Right kidney (tissue), 9 donors: Measurements from ENCODE around the gene ZSCAN10.
"Not testable (repeated sequence)": the region's sequence is repeated elsewhere in the genome, so short reads cannot be mapped to it uniquely, and the experiment has no call there.

Source experiments
- DNase-seq: peaks from one replicate; pipeline ENCODE4 v3.0.0-alpha.2; 2016
- long read RNA-seq, 8 donors: transcript quantifications; one replicate each; lab custom pipeline, GENCODE V29; 2026

The ZSCAN10 gene
- long read RNA-seq, donor 1, result 0 reads
- long read RNA-seq, donor 2, result 0 reads
- long read RNA-seq, donor 3, result 0 reads
- long read RNA-seq, donor 4, result 0 reads
- long read RNA-seq, donor 5, result 0 reads
- long read RNA-seq, donor 6, result 0 reads
- long read RNA-seq, donor 7, result 0 reads
- long read RNA-seq, donor 8, result 0 reads

- peak; percentile 31 for DNase-seq
Observed at GRCh38 chr16:3098459-3099394, at the start of gene ZSCAN10. TSS of gene ZSCAN10 (minus strand) at chr16:3099294. CDS start at chr16:3092937, 6,357 bp downstream.

- DNase-seq, result no peak
Observed at GRCh38 chr16:3148256-3149192, 49.4 kb upstream of the ZSCAN10 start.

GRCh38 chr16:3147757-3148104 is 48.6 kb upstream of the ZSCAN10 start:
- DNase-seq, result no peak

GRCh38 chr16:3147046-3147756 is 48.1 kb upstream of the ZSCAN10 start:
- no peak for DNase-seq

- DNase-seq, result no peak
Observed at GRCh38 chr16:3145660-3146059, 46.6 kb upstream of the ZSCAN10 start.

GRCh38 chr16:3145151-3145550 is 46.1 kb upstream of the ZSCAN10 start:
- DNase-seq, result no peak

- no peak for DNase-seq
Observed at GRCh38 chr16:3144321-3144983, 45.4 kb upstream of the ZSCAN10 start.

GRCh38 chr16:3143598-3144320 is 44.7 kb upstream of the ZSCAN10 start:
- DNase-seq, result no peak

- DNase-seq, result no peak
Observed at GRCh38 chr16:3143189-3143588, 44.1 kb upstream of the ZSCAN10 start.

- no peak for DNase-seq
Observed at GRCh38 chr16:3142770-3143169, 43.7 kb upstream of the ZSCAN10 start.

GRCh38 chr16:3142327-3142726 is 43.2 kb upstream of the ZSCAN10 start:
- DNase-seq, result no peak

GRCh38 chr16:3141781-3142311 is 42.8 kb upstream of the ZSCAN10 start:
- no peak for DNase-seq

GRCh38 chr16:3140603-3141427 is 41.7 kb upstream of the ZSCAN10 start:
- no peak for DNase-seq

- not testable (repeated sequence) for DNase-seq
Observed at GRCh38 chr16:3139561-3139960, 40.5 kb upstream of the ZSCAN10 start.

- no peak for DNase-seq
Observed at GRCh38 chr16:3138823-3139426, 39.8 kb upstream of the ZSCAN10 start.

- DNase-seq, result no peak
Observed at GRCh38 chr16:3138342-3138741, 39.2 kb upstream of the ZSCAN10 start.

GRCh38 chr16:3137267-3137666 is 38.2 kb upstream of the ZSCAN10 start:
- DNase-seq, result no peak

- peak; percentile 86 for DNase-seq
Observed at GRCh38 chr16:3135126-3135715, 36.1 kb upstream of the ZSCAN10 start.
